Body of pancreas (tissue), 4 donors: ENCODE measurements around the gene SLC5A7. TPM values are rescaled to one million over a fixed set of nuclear protein-coding genes. Genes with fewer than 3 reads are reported as not detected.

ENCODE experiments used
- ATAC-seq: fragments of 150-250 bp; one replicate; pipeline ENCODE4 v1.9.1; 2016
- DNase-seq, 4 donors: peaks; one replicate each; pipeline ENCODE4 v3.0.0-alpha.2; 2019
- H3K27ac ChIP-seq, 4 donors: fragments of 200-600 bp; sonication (generic); 1 replicate in 3 of 4; 2 replicates in 1 of 4; pipeline versions ENCODE4 v1.5.1 to v1.6.1; 2016 to 2019; ENCODE audit warnings: mild to moderate bottlenecking in 1 of 4, mixed read lengths in 1 of 4, moderate library complexity in 1 of 4
- H3K27me3 ChIP-seq, 2 donors: fragments of 200-600 bp; sonication (generic); one replicate each; pipeline ENCODE4 v1.6.0; 2016; ENCODE audit warnings: mild to moderate bottlenecking in 1 of 2
- H3K36me3 ChIP-seq, 2 donors: fragments of 200-600 bp; sonication (generic); replicated peaks in 1 of 2; 2 replicates each; pipeline ENCODE4 v1.5.1; 2016; ENCODE audit warnings: low read depth in 2 of 2; ENCODE audit not compliant: insufficient read depth in 1 of 2
- H3K4me1 ChIP-seq: fragments of 200-600 bp; sonication (generic); one replicate; pipeline ENCODE4 v1.6.0; 2016
- H3K4me3 ChIP-seq, 2 donors: fragments of 200-600 bp; sonication (generic); 1 replicate in 1 of 2; 2 replicates in 1 of 2; pipeline ENCODE4 v1.5.1; 2016 to 2019
- H3K9me3 ChIP-seq, 3 donors: fragments of 200-600 bp; sonication (generic); 1 replicate in 2 of 3; 2 replicates in 1 of 3; pipeline ENCODE4 v1.5.1; 2016
- CTCF ChIP-seq, 7 experiments: fragments of 450-650 bp in 4 of 7; fragments of 200-600 bp in 3 of 7; sonication (generic) in 3 of 7; IDR thresholded peaks; one replicate each; pipeline ENCODE4 v1.5.1; 2016 to 2019; ENCODE audit warnings: antibody characterized with exemption in 7 of 7
- POLR2A ChIP-seq, 3 donors: fragments of 450-650 bp; IDR thresholded peaks; one replicate each; pipeline ENCODE4 v1.6.1; 2016; ENCODE audit warnings: antibody characterized with exemption in 3 of 3, mild to moderate bottlenecking in 2 of 3
- WGBS, 2 donors: methylation state at CpG; one replicate each; pipeline ENCODE4 v1.1.5; 2017; 5-methylcytosine and 5-hydroxymethylcytosine counted together
- intact Hi-C: fragments of 100-400 bp; cut with DNase I; formaldehyde crosslinking; loops from one replicate; pipeline ENCODE4 v1.15.1; 2023
- total RNA-seq, 2 donors: library from RNA; depleted of rRNA; stranded (reverse); fragments of >200 nt; gene quantifications; one replicate each; pipeline ENCODE4 v1.1.0, GENCODE V29; 2016

SLC5A7 gene
- total RNA-seq, 2 donors from 2014 or later: 0.26 TPM; not detected in 1

DNA sequence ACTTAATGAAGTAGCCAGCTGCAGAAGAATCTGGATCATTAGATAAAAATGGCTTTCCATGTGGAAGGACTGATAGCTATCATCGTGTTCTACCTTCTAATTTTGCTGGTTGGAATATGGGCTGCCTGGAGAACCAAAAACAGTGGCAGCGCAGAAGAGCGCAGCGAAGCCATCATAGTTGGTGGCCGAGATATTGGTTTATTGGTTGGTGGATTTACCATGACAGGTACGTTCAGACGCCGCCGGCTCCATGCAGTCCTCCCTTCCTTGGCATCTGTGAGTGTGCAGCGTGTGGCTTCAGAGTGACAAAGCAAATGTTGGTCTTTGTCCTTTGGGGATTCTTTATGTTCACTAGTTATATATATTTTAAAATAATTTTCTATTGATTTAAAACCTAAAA is 1.8 kb downstream of the SLC5A7 start:
- Histone ChIP-seq H3K36me3 (no peaks in the 10 kb centered on the region), H3K4me1 (no peaks in the 10 kb centered on the region), H3K27me3 (no peaks in the 10 kb centered on the region), H3K4me3 (no peak overlapping the region), H3K27ac (no peak overlapping the region), H3K9me3 (no peaks in the 10 kb centered on the region)
- DNase-seq (no peak), ATAC-seq (no peak)
- intact Hi-C loops: no loop called here
- TF ChIP-seq CTCF (IDR thresholded peaks at IDR 0.05) (no peak), POLR2A (IDR thresholded peaks at IDR 0.05) (no peak)
- 82 to 85% methylated on average over 10 of the region's 10 CpGs for WGBS, 2 donors

- Histone ChIP-seq H3K27ac (no peak overlapping the region), H3K27me3 (no peaks in the 10 kb centered on the region), H3K4me3 (no peak overlapping the region), H3K36me3 (no peaks in the 10 kb centered on the region), H3K9me3 (no peaks in the 10 kb centered on the region), H3K4me1 (no peaks in the 10 kb centered on the region)
- ATAC-seq: no peak
- intact Hi-C loops: no loop called here
- no peak for DNase-seq
- TF ChIP-seq POLR2A (IDR thresholded peaks at IDR 0.05) (no peak), CTCF (IDR thresholded peaks at IDR 0.05) (no peak)
- WGBS, 2 donors: 62 to 77% methylated on average over 6 of the region's 6 CpGs
These were observed 3.1 kb downstream of the SLC5A7 start for GRCh38 chr2:107989445-107989844.

- Histone ChIP-seq H3K9me3 (no peaks in the 10 kb centered on the region), H3K27ac (no peak overlapping the region), H3K4me3 (no peak overlapping the region), H3K36me3 (no peaks in the 10 kb centered on the region), H3K27me3 (no peaks in the 10 kb centered on the region), H3K4me1 (no peaks in the 10 kb centered on the region)
- TF ChIP-seq POLR2A (IDR thresholded peaks at IDR 0.05) (no peak), CTCF (IDR thresholded peaks at IDR 0.05) (no peak)
- ATAC-seq (no peak), DNase-seq (no peak)
- intact Hi-C loops: no loop called here
These were observed 4.4 kb downstream of the SLC5A7 start for GRCh38 chr2:107990718-107991117.

DNA sequence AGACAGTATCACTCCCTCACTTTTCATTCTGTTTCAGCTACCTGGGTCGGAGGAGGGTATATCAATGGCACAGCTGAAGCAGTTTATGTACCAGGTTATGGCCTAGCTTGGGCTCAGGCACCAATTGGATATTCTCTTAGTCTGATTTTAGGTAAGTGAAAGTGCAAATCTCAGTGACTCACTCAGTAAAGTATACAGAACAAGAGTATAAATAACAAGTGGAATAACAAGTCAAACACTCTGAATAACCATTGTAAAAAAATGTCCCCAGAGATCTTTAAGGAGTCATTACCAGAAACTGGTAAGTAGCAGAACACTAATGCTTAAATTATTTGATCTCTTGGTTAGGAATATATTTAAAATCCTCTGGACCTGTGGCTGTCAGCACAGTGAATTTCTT is 5.7 kb downstream of the SLC5A7 start:
- WGBS, 2 donors: 22 to 58% methylated on average over 1 of the region's 1 CpG
- DNase-seq (no peak), ATAC-seq (no peak)
- H3K36me3 ChIP-seq: no peaks in the 10 kb centered on the region
- H3K4me1 ChIP-seq: no peaks in the 10 kb centered on the region
- TF ChIP-seq POLR2A (IDR thresholded peaks at IDR 0.05): no peak
- no peak for TF ChIP-seq CTCF (IDR thresholded peaks at IDR 0.05)
- H3K27me3 ChIP-seq: no peaks in the 10 kb centered on the region
- no peak overlapping the region for H3K4me3 ChIP-seq
- intact Hi-C loops: no loop called here
- H3K27ac ChIP-seq: no peak overlapping the region
- H3K9me3 ChIP-seq: no peaks in the 10 kb centered on the region

DNA sequence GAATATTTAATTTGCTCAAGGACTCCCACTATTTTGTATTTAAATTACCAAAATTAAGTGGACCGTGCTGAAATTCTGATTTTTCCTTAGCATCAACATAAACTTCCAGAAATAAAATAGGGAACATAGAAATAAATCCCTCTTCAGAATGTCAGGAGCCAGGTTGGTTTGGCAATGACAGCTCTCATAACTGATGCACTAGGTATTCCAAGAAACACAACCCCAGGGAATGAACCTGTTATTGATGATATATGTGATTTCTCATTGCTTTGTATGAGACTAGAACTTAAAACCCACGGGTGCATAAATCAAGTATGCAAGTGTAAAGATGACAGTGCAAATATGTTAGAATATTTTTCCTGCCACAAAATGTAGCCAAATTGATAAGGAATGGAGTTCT is 12.8 kb downstream of the SLC5A7 start:
- DNase-seq (no peak), ATAC-seq (no peak)
- no peaks in the 10 kb centered on the region for H3K9me3 ChIP-seq
- H3K4me1 ChIP-seq: no peaks in the 10 kb centered on the region
- no peak overlapping the region for H3K27ac ChIP-seq
- H3K36me3 ChIP-seq: no peaks in the 10 kb centered on the region
- no peaks in the 10 kb centered on the region for H3K27me3 ChIP-seq
- no peak overlapping the region for H3K4me3 ChIP-seq
- TF ChIP-seq CTCF (IDR thresholded peaks at IDR 0.05) (no peak), POLR2A (IDR thresholded peaks at IDR 0.05) (no peak)
- 51 to 54% methylated on average over 2 of the region's 2 CpGs for WGBS, 2 donors
- intact Hi-C loops: no loop called here
